Measurements from ENCODE around the gene PARD6A. TPM values are rescaled to one million over a fixed set of nuclear protein-coding genes. Genes with fewer than 3 reads are reported as not detected.

Gene PARD6A
- polyA plus RNA-seq, 3 donors: 2.7 to 6.9 (median 6.1) TPM

DNA sequence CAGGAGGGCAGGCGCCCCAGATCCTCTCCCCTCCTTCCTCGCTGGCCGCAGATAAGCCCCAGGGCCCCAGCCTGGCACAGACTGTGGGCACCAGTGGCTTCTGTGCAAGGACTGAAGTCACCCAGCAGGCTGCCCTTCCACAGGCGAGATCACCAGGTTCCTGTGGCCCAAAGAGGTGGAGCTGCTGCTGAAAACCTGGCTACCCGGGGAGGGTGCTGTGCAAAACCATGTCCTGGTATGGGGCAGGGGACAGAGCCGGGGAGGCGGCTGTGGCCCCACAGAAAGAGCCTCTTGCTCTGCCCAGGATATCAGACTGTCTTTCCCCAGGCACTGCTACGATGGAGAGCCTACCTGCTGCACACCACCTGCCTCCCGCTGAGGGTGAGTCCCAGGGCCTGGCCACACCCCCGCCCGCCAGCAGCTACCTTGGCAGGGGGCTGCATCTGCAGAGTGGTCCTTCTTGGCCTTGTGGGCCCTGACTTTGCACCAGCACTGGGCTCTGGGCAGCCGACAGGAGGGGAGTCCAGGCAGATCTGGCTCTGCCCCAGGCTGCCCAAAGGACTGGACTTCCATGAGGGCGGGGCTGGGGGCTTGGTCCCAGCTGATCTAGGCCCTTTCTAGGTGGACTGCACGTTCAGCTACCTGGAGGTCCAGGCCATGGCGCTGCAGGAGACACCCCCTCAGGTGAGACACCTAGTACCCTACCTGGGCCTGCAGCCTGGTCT lies 15.2 kb upstream of the PARD6A start:
- H3K9me3 Mint-ChIP-seq: peaks cover 0 to 2% (median 0%) of the 10 kb centered on the region in 7 donors
- peaks cover 5% of the 10 kb centered on the region for H3K4me1 Mint-ChIP-seq
- Histone ChIP-seq H3K27me3 (ENCODE audit: control insufficient read depth in 2 of 2, insufficient read depth in 2 of 2, low read length in 2 of 2) (peaks cover 2 to 19% of the 10 kb centered on the region in 2 donors), H3K9me3 (replicated peaks in 1 of 2; ENCODE audit: control insufficient read depth in 1 of 2, insufficient read depth in 1 of 2, low read length in 2 of 2) (no peaks in the 10 kb centered on the region), H3K4me2 (replicated peaks; ENCODE audit: extremely low read depth, low read length, poor library complexity, severe bottlenecking) (peak overlapping the region; percentile 68), H4K20me1 (ENCODE audit: insufficient read depth, low read length) (no peaks in the 10 kb centered on the region), H3K4me3 (replicated peaks in 1 of 3; ENCODE audit: low read depth in 2 of 3, low read length in 3 of 3) (peak overlapping the region in 1 of 3 experiments; percentile 61), H3K79me2 (ENCODE audit: insufficient read depth, low read length) (no peaks in the 10 kb centered on the region), H3K36me3 (replicated peaks in 1 of 2; ENCODE audit: control insufficient read depth in 1 of 2, insufficient read depth in 2 of 2, low read length in 2 of 2) (no peaks in the 10 kb centered on the region), H2AFZ (ENCODE audit: insufficient read depth, low read depth, low read length, poor library complexity, severe bottlenecking) (peak overlapping the region; percentile 73), H3K27ac (ENCODE audit: low read depth in 1 of 2, low read length in 2 of 2) (no peak overlapping the region), H3K9ac (ENCODE audit: insufficient read depth, low read length, poor library complexity, severe bottlenecking) (peak overlapping the region; percentile 41), H3K4me1 (ENCODE audit: control insufficient read depth in 1 of 2, insufficient read depth in 2 of 2, low read length in 2 of 2) (peaks cover 5 to 10% of the 10 kb centered on the region in 2 donors)
- peak overlapping the region; percentile 54 to 68 for H3K4me3 Mint-ChIP-seq
- DNase-seq: peak in 1 of 3 donors; percentile 8
- peaks cover 0 to 2% of the 10 kb centered on the region in 2 donors for H3K36me3 Mint-ChIP-seq
- peak overlapping the region in 1 of 7 donors; percentile 20 for H3K27ac Mint-ChIP-seq
- intact Hi-C loops (cut with micrococcal nuclease): loop anchor here in 1 of 2 donors (2.0 kb wide), 1 partner anchor 99 kb away; no protein-coding TSS in a partner anchor
- 73% methylated on average over 13 of the region's 15 CpGs for WGBS (ENCODE audit: insufficient coverage)
- H3K27me3 Mint-ChIP-seq (ENCODE audit: low read depth in 3 of 3): peaks cover 11 to 24% (median 20%) of the 10 kb centered on the region in 3 donors
- TF ChIP-seq CTCF (IDR thresholded peaks at IDR 0.05): no peak

DNA sequence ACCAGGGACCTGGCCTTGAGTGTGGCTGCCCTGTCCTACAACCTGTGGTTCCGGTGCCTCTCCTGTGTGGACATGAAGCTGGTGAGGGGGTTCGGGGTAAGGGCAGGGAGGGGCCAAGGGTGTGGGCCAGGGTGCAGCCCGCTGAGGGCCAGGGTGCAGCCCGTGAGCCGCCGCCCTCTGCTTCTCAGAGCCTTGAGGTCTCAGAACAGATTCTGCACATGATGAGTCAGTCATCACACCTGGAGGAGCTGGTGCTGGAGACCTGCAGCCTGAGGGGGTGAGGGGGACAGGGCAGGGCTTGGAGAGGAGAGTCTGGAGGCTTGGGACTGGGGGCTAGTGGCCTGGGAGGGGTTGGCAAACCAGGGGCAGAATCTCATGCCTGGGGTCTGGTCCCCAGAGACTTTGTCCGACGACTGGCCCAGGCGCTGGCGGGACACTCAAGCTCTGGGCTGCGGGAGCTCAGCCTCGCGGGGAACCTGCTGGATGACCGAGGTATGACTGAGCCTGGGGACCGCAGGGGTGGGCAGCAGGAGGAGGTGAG lies 13.6 kb upstream of the PARD6A start:
- Histone ChIP-seq H2AFZ (ENCODE audit: insufficient read depth, low read depth, low read length, poor library complexity, severe bottlenecking) (no peak overlapping the region), H3K4me3 (replicated peaks in 1 of 3; ENCODE audit: low read depth in 2 of 3, low read length in 3 of 3) (no peak overlapping the region), H3K27me3 (ENCODE audit: control insufficient read depth in 2 of 2, insufficient read depth in 2 of 2, low read length in 2 of 2) (peaks cover 2 to 19% of the 10 kb centered on the region in 2 donors), H3K79me2 (ENCODE audit: insufficient read depth, low read length) (no peaks in the 10 kb centered on the region), H3K27ac (ENCODE audit: low read depth in 1 of 2, low read length in 2 of 2) (no peak overlapping the region), H4K20me1 (ENCODE audit: insufficient read depth, low read length) (no peaks in the 10 kb centered on the region), H3K9me3 (replicated peaks in 1 of 2; ENCODE audit: control insufficient read depth in 1 of 2, insufficient read depth in 1 of 2, low read length in 2 of 2) (no peaks in the 10 kb centered on the region), H3K4me1 (ENCODE audit: control insufficient read depth in 1 of 2, insufficient read depth in 2 of 2, low read length in 2 of 2) (peaks cover 5 to 10% of the 10 kb centered on the region in 2 donors), H3K36me3 (replicated peaks in 1 of 2; ENCODE audit: control insufficient read depth in 1 of 2, insufficient read depth in 2 of 2, low read length in 2 of 2) (no peaks in the 10 kb centered on the region), H3K4me2 (replicated peaks; ENCODE audit: extremely low read depth, low read length, poor library complexity, severe bottlenecking) (no peak overlapping the region), H3K9ac (ENCODE audit: insufficient read depth, low read length, poor library complexity, severe bottlenecking) (no peak overlapping the region)
- WGBS (ENCODE audit: insufficient coverage): 96% methylated on average over 15 of the region's 15 CpGs
- Mint-ChIP-seq H3K4me3 (no peak overlapping the region), H3K9me3 (peaks cover 0 to 2% (median 0%) of the 10 kb centered on the region in 7 donors), H3K27me3 (ENCODE audit: low read depth in 3 of 3) (peaks cover 12 to 24% (median 20%) of the 10 kb centered on the region in 3 donors), H3K27ac (no peak overlapping the region), H3K36me3 (no peaks in the 10 kb centered on the region), H3K4me1 (peaks cover 5% of the 10 kb centered on the region)
- peak in 1 of 3 donors; percentile 3 for DNase-seq
- TF ChIP-seq CTCF (IDR thresholded peaks at IDR 0.05): no peak
- intact Hi-C loops (cut with micrococcal nuclease): no loop called here

All from CD14-positive monocyte (primary cell).